NB4 (cell line): Measurements from ENCODE around the gene NRARP.

Source experiments
- MYC ChIP-seq: IDR thresholded peaks from 2 replicates; pipeline ENCODE4 v1.6.1; 2011; ENCODE audit warnings: low read depth, low read length
- POLR2A ChIP-seq: IDR thresholded peaks from 2 replicates; pipeline ENCODE4 v1.6.1; 2011; ENCODE audit warnings: mild to moderate bottlenecking; ENCODE audit not compliant: insufficient read length; ENCODE audit errors: extremely low read depth
- TF ChIP-seq, protein P1 (sequence below): IDR thresholded peaks from one replicate; pipeline ENCODE4 v1.5.1; 2012; ENCODE audit warnings: low read depth, low read length

DNA sequence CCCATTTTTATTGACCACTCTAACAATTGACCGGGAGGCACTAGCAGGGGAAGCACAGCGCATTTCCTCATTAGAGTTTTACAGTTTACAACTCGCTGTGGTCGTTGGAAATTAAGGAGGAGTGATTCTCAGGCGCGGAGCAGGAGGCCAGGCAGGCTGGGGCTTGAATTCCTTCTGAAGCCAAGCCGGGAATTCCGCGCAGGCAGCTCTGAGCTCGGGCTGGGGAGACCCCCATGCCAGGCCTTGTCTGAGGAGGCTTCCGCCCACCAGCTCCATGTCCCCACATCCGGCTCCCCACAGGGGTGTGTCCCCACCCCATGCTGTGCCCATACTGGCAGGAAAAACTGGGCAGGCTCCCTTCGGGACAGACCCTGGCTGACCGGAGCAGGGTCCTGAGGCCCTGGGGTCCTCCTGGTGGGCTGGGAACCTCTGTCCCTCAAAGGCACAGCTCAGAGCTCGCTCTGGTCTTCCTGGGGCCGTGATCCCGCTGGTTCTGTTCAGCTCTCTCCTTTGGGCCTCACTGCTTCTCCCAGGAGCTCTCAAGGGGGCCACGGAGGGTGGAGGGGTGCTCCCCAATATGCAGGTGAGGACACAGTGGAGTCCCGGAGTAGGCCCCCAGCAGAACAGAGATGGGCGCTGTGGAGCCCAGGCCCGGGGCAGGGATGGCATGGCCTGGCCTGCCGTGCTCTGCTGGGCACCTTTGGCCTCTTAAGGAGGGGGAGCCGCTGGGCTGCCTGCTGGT lies 1.3 kb upstream of the NRARP start:
- TF ChIP-seq, protein P1, sequence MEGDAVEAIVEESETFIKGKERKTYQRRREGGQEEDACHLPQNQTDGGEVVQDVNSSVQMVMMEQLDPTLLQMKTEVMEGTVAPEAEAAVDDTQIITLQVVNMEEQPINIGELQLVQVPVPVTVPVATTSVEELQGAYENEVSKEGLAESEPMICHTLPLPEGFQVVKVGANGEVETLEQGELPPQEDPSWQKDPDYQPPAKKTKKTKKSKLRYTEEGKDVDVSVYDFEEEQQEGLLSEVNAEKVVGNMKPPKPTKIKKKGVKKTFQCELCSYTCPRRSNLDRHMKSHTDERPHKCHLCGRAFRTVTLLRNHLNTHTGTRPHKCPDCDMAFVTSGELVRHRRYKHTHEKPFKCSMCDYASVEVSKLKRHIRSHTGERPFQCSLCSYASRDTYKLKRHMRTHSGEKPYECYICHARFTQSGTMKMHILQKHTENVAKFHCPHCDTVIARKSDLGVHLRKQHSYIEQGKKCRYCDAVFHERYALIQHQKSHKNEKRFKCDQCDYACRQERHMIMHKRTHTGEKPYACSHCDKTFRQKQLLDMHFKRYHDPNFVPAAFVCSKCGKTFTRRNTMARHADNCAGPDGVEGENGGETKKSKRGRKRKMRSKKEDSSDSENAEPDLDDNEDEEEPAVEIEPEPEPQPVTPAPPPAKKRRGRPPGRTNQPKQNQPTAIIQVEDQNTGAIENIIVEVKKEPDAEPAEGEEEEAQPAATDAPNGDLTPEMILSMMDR, result no peak
- TF ChIP-seq POLR2A, result no peak
- TF ChIP-seq MYC, result no peak
